Liver (tissue), 3 donors: ENCODE measurements around the gene BATF.

Experiments used
- RAD21 ChIP-seq, 2 donors: IDR thresholded peaks; 2 replicates each; pipeline ENCODE4 v1.6.1; 2016; ENCODE audit warnings: antibody characterized with exemption in 2 of 2, mild to moderate bottlenecking in 2 of 2
- TF ChIP-seq, protein P1 (sequence below): fragments of 150-350 bp; IDR thresholded peaks from 2 replicates; pipeline ENCODE4 v1.5.1; 2017; ENCODE audit warnings: improper control_type of control experiment, low read depth, low read length; ENCODE audit not compliant: missing input control
- donor health status: healthy.
- donor health status: healthy.

DNA sequence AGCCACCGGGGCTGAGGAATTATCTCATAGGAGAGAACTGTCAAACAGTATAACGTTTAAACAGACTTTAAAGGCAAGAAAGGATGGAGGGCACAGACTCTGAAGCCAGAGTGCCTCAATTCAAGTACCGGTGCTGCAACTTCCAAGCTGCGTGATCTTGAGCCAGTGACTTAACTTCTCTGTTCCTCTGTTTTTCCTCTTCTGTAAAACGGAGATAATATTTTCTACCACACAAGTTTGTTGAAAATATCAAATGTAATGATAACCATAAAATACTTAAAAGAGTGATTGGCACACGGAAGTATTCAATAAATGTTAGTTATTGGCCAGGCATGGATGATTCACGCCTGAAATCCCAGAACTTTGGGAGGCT lies 18.2 kb downstream of the BATF start:
- TF ChIP-seq, protein P1, sequence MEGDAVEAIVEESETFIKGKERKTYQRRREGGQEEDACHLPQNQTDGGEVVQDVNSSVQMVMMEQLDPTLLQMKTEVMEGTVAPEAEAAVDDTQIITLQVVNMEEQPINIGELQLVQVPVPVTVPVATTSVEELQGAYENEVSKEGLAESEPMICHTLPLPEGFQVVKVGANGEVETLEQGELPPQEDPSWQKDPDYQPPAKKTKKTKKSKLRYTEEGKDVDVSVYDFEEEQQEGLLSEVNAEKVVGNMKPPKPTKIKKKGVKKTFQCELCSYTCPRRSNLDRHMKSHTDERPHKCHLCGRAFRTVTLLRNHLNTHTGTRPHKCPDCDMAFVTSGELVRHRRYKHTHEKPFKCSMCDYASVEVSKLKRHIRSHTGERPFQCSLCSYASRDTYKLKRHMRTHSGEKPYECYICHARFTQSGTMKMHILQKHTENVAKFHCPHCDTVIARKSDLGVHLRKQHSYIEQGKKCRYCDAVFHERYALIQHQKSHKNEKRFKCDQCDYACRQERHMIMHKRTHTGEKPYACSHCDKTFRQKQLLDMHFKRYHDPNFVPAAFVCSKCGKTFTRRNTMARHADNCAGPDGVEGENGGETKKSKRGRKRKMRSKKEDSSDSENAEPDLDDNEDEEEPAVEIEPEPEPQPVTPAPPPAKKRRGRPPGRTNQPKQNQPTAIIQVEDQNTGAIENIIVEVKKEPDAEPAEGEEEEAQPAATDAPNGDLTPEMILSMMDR: no peak
- TF ChIP-seq RAD21 (IDR thresholded peaks at IDR 0.05): no peak
